Coronary artery (tissue), 2 donors: ENCODE results near the gene TMEM81.

Experiments
- DNase-seq: peaks from one replicate; pipeline ENCODE4 v3.0.0-alpha.2; 2017; ENCODE audit warnings: low spot score
- H3K27ac ChIP-seq, 2 donors: fragments of 200-600 bp; sonication (generic); one replicate each; pipeline ENCODE4 v1.5.1; 2016 to 2019
- H3K4me3 ChIP-seq: fragments of 200-600 bp; sonication (generic); 2 replicates; pipeline ENCODE4 v1.5.1; 2016; ENCODE audit warnings: mild to moderate bottlenecking, moderate library complexity
- CTCF ChIP-seq: fragments of 200-600 bp; sonication (generic); IDR thresholded peaks from one replicate; pipeline ENCODE4 v1.5.1; 2019; ENCODE audit warnings: antibody characterized with exemption

Gene TMEM81

GRCh38 chr1:205077158-205077933, 6.9 kb downstream of the TMEM81 start:
- H3K4me3 ChIP-seq: no peak overlapping the region
- no peak overlapping the region for H3K27ac ChIP-seq
- no peak for TF ChIP-seq CTCF
- no peak for DNase-seq

DNA sequence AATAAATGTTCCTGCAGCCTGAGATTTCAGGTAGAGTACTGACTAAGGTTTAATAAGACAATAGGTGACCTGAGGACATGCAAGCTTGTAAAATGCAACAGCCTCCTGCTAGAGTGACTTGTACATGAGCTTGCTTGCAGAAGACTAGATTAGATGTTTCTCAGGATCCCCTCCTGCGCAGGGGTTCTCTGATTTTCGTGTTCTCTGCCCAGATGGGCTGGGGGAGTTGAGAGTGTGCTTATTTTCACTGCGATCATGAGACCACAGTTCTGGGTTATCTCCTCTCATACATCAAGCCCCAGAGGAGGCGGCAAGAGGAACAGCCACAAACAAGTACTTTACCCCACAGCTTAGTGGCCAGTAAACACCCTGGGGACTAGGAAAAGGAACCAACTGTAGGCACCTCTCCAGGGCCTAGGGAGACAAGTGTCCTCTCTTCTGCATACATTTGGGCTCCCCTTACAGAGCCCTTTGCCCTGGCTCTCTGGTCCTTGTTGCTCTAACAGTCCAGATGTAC, 8.0 kb downstream of the TMEM81 start:
- Histone ChIP-seq H3K4me3 (no peak overlapping the region), H3K27ac (no peak overlapping the region)
- TF ChIP-seq CTCF: no peak
- no peak for DNase-seq

GRCh38 chr1:205075642-205076155, 8.6 kb downstream of the TMEM81 start:
- TF ChIP-seq CTCF: no peak
- no peak for DNase-seq
- H3K4me3 ChIP-seq: no peak overlapping the region
- H3K27ac ChIP-seq: no peak overlapping the region

DNA sequence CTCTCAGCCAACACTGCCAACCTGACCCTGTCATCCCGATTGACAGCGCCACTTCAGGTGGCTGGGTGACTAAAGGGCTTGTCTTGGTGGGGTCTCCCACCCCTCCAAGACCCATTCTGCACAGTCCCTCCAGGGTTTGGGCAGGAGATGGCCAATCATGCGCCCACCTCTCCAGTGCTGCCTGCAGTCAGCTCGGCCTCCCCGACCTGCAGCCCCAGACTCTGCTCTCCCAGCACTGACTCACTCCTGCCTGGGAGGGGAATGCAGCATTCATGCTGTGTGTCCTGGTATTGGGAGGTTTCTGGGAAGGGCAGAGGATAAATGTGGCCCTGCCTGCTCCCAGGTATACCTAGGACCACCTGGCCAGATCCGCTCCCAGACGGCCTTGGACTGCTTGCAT, 9.7 kb downstream of the TMEM81 start:
- Histone ChIP-seq H3K27ac (no peak overlapping the region), H3K4me3 (no peak overlapping the region)
- TF ChIP-seq CTCF: no peak
- no peak for DNase-seq

DNA sequence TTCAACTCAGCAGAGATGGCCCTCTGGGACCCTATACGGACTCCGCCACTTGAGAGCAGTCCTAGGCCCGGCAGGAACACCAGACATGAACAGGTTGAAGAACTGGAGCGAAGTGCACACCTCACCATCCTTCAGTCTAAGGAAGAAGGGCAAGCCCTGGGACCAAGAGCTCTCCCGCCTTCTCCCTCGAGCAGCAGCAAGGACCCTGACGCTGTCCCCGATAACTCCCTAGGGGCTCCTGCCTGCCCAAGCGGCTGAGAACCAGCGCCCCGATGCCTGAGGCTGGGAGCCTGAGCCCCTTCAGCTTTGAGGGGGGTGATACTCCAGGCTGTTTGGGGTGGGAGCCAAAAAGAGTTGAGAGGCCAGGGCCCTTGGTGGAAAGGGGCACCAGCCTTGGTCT, 10.2 kb downstream of the TMEM81 start:
- Histone ChIP-seq H3K4me3 (no peak overlapping the region), H3K27ac (no peak overlapping the region)
- TF ChIP-seq CTCF: no peak
- DNase-seq: no peak

- TF ChIP-seq CTCF: no peak
- H3K27ac ChIP-seq: no peak overlapping the region
- no peak for DNase-seq
Observed at GRCh38 chr1:205073511-205073910, 10.7 kb downstream of the TMEM81 start.

DNA sequence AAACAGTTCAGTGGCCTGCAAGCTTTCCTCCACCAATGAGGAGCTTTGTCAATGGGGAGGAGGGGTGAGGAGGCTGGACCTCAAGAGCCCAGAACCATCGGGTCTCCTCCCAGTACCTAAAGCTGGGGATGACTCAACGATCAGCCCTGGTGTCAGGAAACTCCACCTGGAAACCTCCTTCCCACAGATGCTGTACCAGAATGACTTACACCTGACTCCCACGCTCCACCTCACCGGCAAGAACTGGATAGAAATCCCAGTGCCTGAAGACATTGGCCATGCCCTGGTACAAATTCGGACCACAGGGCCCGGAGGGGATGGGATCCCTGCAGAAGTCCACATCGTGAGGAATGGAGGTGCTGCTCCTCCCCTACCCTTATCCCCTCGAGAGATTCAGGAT, 11.4 kb downstream of the TMEM81 start:
- H3K27ac ChIP-seq: no peak overlapping the region
- TF ChIP-seq CTCF: no peak
- DNase-seq: no peak
- no peak overlapping the region for H3K4me3 ChIP-seq

More at GRCh38 chr1:205073511-205073910, 10.7 kb downstream of the TMEM81 start:
- H3K4me3 ChIP-seq: no peak overlapping the region
